IPS-18a (cell line): ENCODE measurements around the gene MB.

Experiments used
- H3K27ac ChIP-seq: one replicate; pipeline ENCODE4 v1.5.1; 2013; ENCODE audit warnings: low read length
- H3K27me3 ChIP-seq: one replicate; pipeline ENCODE4 v1.6.1; 2013; ENCODE audit warnings: mild to moderate bottlenecking, low read length; ENCODE audit not compliant: control insufficient read depth, insufficient read depth
- H3K36me3 ChIP-seq: one replicate; pipeline ENCODE4 v1.6.1; 2013; ENCODE audit warnings: low read depth, low read length; ENCODE audit not compliant: control insufficient read depth
- H3K4me1 ChIP-seq: one replicate; pipeline ENCODE4 v1.6.1; 2013; ENCODE audit warnings: low read depth, low read length; ENCODE audit not compliant: control insufficient read depth
- H3K4me3 ChIP-seq: one replicate; pipeline ENCODE4 v1.5.1; 2013; ENCODE audit warnings: low read length
- H3K9ac ChIP-seq: one replicate; pipeline ENCODE4 v1.6.1; 2013; ENCODE audit warnings: mild to moderate bottlenecking, low read length, moderate library complexity
- H3K9me3 ChIP-seq: one replicate; pipeline ENCODE4 v1.6.1; 2013; ENCODE audit warnings: low read depth, low read length; ENCODE audit not compliant: control insufficient read depth

Gene MB

DNA sequence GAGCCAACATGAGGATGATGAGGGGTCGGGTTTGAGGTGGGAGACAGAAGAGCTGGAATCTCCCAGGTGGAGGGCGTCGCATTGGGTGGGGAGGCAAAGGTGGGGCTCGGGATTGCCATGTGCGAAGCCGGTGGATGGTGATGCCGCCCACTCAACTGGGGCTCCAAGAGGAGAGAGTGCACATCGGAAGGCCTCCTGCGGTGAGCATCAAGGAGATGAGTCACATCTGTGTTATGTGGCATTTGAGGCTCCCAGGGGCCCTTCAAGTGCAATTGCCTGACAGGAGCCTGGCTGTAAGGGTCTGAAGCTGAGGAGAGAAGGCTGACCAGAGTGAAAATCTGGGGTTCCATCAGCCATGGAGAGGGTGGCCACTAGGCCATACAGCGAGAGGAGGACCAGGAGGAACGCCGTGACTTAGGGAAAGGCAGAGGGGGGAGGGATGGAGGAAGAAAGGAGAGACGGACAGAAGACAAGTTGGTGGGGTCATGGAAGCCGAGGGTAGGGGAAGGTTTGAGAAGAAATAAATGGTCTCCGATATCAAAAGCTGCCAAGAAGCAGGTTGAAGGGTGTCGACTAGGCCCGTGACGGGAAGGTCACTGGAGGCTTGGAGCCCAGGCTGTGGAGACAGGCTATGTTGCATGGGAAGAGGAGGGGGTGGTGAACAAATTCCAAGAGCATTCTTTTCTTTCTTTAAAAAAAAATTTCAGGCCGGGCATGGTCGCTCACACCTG lies 55.2 kb downstream of the MB start:
- Histone ChIP-seq H3K27ac (no peak overlapping the region), H3K27me3 (no peaks in the 10 kb centered on the region)

GRCh38 chr22:35560824-35561223 lies 56.3 kb downstream of the MB start:
- Histone ChIP-seq H3K27me3 (no peaks in the 10 kb centered on the region), H3K4me3 (no peak overlapping the region), H3K9ac (no peak overlapping the region), H3K4me1 (peaks cover 7% of the 10 kb centered on the region), H3K36me3 (no peaks in the 10 kb centered on the region), H3K9me3 (no peaks in the 10 kb centered on the region), H3K27ac (no peak overlapping the region)

More for the DNA sequence above, 55.2 kb downstream of the MB start:
- peaks cover 8% of the 10 kb centered on the region for H3K4me1 ChIP-seq
- H3K9ac ChIP-seq: no peak overlapping the region
- H3K4me3 ChIP-seq: no peak overlapping the region
- no peaks in the 10 kb centered on the region for H3K9me3 ChIP-seq
- no peaks in the 10 kb centered on the region for H3K36me3 ChIP-seq

GRCh38 chr22:35560366-35560765 lies 56.8 kb downstream of the MB start:
- H3K36me3 ChIP-seq: no peaks in the 10 kb centered on the region
- no peak overlapping the region for H3K4me3 ChIP-seq
- H3K4me1 ChIP-seq: peaks cover 4% of the 10 kb centered on the region
- no peaks in the 10 kb centered on the region for H3K27me3 ChIP-seq
- no peak overlapping the region for H3K9ac ChIP-seq
- H3K27ac ChIP-seq: no peak overlapping the region
- H3K9me3 ChIP-seq: no peaks in the 10 kb centered on the region

DNA sequence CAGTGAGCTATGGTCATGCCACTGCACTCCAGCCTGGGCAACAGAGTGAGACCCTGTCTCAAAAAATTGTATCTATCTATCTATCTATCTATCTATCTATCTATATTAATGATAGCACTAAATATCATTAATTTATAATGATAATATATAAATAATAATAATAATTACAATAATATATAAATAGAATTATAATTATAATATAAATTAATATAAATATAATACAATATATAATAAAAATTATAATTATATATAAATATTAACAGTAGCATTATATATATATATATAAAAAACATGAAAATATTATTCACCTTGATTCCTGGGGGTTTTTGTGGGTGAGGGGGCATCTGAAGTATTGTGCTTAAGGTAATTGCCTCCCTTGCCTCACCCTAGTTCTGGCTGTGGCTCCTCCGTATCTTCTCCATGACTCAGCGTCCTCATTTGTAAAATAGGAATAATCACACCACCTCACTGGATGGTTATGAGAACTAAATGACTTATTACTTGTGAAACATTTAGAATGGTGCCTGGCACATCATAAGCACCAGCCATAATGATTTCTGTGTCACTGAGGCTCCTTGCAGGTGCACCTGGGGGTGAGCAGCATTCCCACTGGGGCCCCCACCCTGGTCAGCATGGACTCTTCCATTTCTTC lies 57.6 kb downstream of the MB start:
- no peak overlapping the region for H3K9ac ChIP-seq

GRCh38 chr22:35558719-35559118 lies 58.4 kb downstream of the MB start:
- Histone ChIP-seq H3K4me3 (no peak overlapping the region), H3K4me1 (peaks cover 4% of the 10 kb centered on the region), H3K9me3 (no peaks in the 10 kb centered on the region), H3K27ac (no peak overlapping the region), H3K36me3 (no peaks in the 10 kb centered on the region), H3K9ac (no peak overlapping the region), H3K27me3 (no peaks in the 10 kb centered on the region)

More for the DNA sequence above, 57.6 kb downstream of the MB start:
- Histone ChIP-seq H3K9me3 (no peaks in the 10 kb centered on the region), H3K27me3 (no peaks in the 10 kb centered on the region), H3K36me3 (no peaks in the 10 kb centered on the region), H3K27ac (no peak overlapping the region), H3K4me3 (no peak overlapping the region), H3K4me1 (peaks cover 4% of the 10 kb centered on the region)

- Histone ChIP-seq H3K4me3 (no peak overlapping the region), H3K27me3 (no peaks in the 10 kb centered on the region), H3K36me3 (no peaks in the 10 kb centered on the region), H3K9me3 (no peaks in the 10 kb centered on the region), H3K9ac (no peak overlapping the region), H3K27ac (no peak overlapping the region), H3K4me1 (peaks cover 4% of the 10 kb centered on the region)
These were observed 59.1 kb downstream of the MB start for GRCh38 chr22:35558031-35558430.
